Measurements from ENCODE around the gene AFAP1. TPM values are rescaled to one million over a fixed set of nuclear protein-coding genes. Genes with fewer than 3 reads are reported as not detected.
A peak's percentile ranks its signal among the peaks of the same experiment; 100 is the strongest.

The AFAP1 gene
- total RNA-seq, 4 donors from 2014 or later: 4.4 to 16.6 (median 10.7) TPM

GRCh38 chr4:7943211-7943610 lies 3.5 kb upstream of the AFAP1 start:
- Histone ChIP-seq H3K27me3 (peaks cover 0 to 8% (median 0%) of the 10 kb centered on the region in 4 donors), H3K4me1 (peaks cover 4 to 29% (median 4%) of the 10 kb centered on the region in 3 donors), H3K27ac (no peak overlapping the region), H3K9me3 (no peaks in the 10 kb centered on the region), H3K4me3 (no peak overlapping the region), H3K36me3 (no peaks in the 10 kb centered on the region)
- 87 to 88% methylated on average over 8 of the region's 8 CpGs for WGBS, 2 donors
- no peak for TF ChIP-seq POLR2A (IDR thresholded peaks at IDR 0.05)
- no peak for TF ChIP-seq CTCF (IDR thresholded peaks at IDR 0.05)
- intact Hi-C loops (cut with DNase I): no loop called here
- no peak for DNase-seq

DNA sequence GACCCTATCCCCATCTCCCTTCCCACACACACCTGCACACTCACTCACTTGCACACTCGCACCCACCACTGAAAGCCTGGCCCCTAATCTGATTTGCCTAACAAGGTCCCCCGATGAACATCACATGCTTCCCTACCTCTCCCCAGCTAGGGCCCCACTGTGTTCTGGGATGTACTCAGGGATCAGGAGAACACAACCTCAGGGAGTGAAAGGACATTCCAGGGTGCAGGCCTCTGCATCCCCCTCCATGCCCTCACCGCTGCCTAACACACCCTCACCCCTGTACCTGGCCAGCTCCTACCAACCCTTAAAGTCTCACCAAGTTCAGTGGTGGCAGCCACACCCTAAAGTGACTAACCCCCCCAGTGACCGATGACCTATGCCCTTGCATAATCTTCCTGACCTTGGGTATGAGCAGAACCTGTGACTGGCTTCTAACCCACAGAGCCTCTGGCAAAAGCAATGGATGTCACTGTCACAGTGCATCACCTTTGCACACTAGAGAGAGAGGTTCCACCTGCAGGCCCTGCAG lies 2.4 kb upstream of the AFAP1 start:
- H3K36me3 ChIP-seq: no peaks in the 10 kb centered on the region
- peaks cover 8 to 41% (median 8%) of the 10 kb centered on the region in 3 donors for H3K4me1 ChIP-seq
- intact Hi-C loops (cut with DNase I): no loop called here
- WGBS, 2 donors: 82 to 83% methylated on average over 3 of the region's 4 CpGs
- no peak for DNase-seq
- TF ChIP-seq CTCF (IDR thresholded peaks at IDR 0.05) (no peak), POLR2A (IDR thresholded peaks at IDR 0.05) (no peak)
- peaks cover 0 to 8% (median 0%) of the 10 kb centered on the region in 4 donors for H3K27me3 ChIP-seq
- no peak overlapping the region for H3K4me3 ChIP-seq
- no peak overlapping the region for H3K27ac ChIP-seq
- no peaks in the 10 kb centered on the region for H3K9me3 ChIP-seq

DNA sequence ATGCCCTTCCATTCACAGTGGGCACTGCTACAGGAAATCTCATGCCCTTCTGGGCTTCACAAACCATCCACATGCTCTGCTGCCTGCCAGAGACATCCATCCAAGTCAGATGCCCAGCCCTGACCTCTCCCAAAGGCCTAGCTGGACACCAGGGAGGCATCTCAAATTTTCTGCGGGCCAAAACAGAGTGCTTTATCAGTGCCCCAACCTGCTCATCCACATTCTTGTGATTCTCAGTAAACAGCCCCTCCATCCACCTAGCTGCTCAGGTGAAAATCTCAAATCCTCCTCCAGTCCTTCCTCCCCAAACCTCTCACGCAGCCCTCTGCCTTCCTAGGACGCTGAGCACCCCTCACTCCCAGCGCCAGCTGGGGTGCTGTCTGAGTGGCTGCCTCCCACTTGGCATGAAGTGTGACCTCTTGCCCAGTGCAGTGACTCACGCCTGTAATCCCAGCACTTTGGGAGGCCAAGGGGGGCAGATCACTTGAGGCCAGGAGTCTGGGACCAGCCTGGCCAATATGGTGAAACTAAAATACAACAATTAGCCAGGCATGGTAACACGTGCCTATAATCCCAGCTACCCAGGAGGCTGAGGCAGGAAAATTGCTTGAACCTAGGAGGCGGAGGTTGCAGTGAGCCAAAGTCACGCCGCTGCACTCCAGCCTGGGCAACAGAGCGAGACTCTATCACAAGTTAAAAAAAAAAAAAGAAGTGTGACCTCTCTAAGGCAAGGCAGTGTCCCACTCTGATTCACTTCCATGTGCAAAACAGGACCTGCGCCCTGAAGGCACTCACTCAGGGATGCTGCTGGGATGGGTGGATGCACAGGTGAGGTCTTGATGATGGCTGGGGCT lies 1.7 kb upstream of the AFAP1 start:
- intact Hi-C loops (cut with DNase I): no loop called here
- peaks cover 0 to 8% (median 0%) of the 10 kb centered on the region in 4 donors for H3K27me3 ChIP-seq
- H3K9me3 ChIP-seq: no peaks in the 10 kb centered on the region
- no peaks in the 10 kb centered on the region for H3K36me3 ChIP-seq
- H3K27ac ChIP-seq: no peak overlapping the region
- TF ChIP-seq CTCF (IDR thresholded peaks at IDR 0.05) (no peak), POLR2A (IDR thresholded peaks at IDR 0.05) (no peak)
- no peak for DNase-seq
- H3K4me3 ChIP-seq: no peak overlapping the region
- WGBS, 2 donors: 63% methylated on average over 5 to 11 of the region's 11 CpGs
- peaks cover 8 to 48% (median 8%) of the 10 kb centered on the region in 3 donors for H3K4me1 ChIP-seq

DNA sequence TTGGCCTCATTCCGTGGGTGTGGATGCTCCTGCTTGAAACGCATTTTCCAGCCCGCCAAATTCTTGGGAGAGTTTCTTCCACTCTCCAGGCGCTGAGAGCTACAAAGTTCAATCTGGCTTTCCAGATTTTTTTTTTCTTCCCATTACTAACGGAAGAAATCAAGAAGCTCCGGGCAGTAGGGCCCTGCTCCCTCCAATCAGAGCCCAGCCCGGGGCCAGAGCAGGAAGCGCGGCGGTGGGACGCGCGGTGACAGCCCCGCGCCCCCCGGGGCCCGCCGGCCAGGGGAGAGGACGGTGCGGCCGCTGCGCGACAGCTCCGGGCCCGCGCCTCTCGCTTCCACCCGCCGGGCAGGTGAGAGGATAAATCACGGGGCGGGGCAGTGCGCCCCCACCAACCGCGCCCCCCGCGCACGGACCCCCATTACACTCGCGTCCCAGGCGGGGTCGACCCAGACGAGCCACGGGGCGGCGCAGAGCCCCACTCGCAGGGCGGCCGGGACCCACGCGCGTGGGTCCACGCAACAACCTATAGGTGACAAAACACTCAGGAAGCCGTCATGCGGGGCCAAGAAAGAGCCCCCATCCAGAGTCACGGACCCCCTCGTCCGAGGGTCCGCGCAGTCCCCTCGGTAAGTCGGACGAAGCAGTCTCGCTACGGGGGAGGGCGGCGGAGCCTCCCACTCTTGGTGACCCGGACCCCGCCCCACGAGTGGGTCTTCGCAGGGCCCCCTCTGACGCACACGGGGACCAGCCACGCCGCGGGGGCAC lies 868 bp downstream of the AFAP1 start:
- 3 to 5% methylated on average over 4 of the region's 75 CpGs for WGBS, 2 donors
- Histone ChIP-seq H3K27ac (peak overlapping the region; percentile 86 to 96 (median 93)), H3K4me3 (peak overlapping the region; percentile 74 to 98 (median 84)), H3K36me3 (no peaks in the 10 kb centered on the region), H3K4me1 (peaks cover 8 to 59% (median 11%) of the 10 kb centered on the region in 3 donors), H3K27me3 (peaks cover 0 to 8% (median 0%) of the 10 kb centered on the region in 4 donors), H3K9me3 (no peaks in the 10 kb centered on the region)
- intact Hi-C loops (cut with DNase I): no loop called here
- no peak for DNase-seq
- TF ChIP-seq CTCF (IDR thresholded peaks at IDR 0.05) (peak in 1 of 6 experiments; percentile 11), POLR2A (IDR thresholded peaks at IDR 0.05) (peak in 2 of 4 donors; percentile 43 to 56)

All from esophagus squamous epithelium (tissue), 5 donors.